Stimulated activated naive CD8-positive, alpha-beta T cell treated with anti-CD3 and anti-CD28 coated beads, Interleukin-15, Interleukin-2, amounts not matched to agents 100 U/mL and 50 U/mL, for 24 hours (primary cell): ENCODE results near the gene CYP2W1.

Experiments used
- ATAC-seq: fragments of 150-1000 bp; cut with Tn5 transposase; one replicate; pipeline ENCODE4 v1.10.0; 2021
- DNase-seq: peaks from one replicate; pipeline ENCODE4 v3.0.0; 2021

Gene CYP2W1

GRCh38 chr7:966291-967069, 16.5 kb upstream of the CYP2W1 start:
- no peak for DNase-seq
- no peak for ATAC-seq

GRCh38 chr7:967361-968082, 15.5 kb upstream of the CYP2W1 start:
- no peak for ATAC-seq
- DNase-seq, result no peak

DNA sequence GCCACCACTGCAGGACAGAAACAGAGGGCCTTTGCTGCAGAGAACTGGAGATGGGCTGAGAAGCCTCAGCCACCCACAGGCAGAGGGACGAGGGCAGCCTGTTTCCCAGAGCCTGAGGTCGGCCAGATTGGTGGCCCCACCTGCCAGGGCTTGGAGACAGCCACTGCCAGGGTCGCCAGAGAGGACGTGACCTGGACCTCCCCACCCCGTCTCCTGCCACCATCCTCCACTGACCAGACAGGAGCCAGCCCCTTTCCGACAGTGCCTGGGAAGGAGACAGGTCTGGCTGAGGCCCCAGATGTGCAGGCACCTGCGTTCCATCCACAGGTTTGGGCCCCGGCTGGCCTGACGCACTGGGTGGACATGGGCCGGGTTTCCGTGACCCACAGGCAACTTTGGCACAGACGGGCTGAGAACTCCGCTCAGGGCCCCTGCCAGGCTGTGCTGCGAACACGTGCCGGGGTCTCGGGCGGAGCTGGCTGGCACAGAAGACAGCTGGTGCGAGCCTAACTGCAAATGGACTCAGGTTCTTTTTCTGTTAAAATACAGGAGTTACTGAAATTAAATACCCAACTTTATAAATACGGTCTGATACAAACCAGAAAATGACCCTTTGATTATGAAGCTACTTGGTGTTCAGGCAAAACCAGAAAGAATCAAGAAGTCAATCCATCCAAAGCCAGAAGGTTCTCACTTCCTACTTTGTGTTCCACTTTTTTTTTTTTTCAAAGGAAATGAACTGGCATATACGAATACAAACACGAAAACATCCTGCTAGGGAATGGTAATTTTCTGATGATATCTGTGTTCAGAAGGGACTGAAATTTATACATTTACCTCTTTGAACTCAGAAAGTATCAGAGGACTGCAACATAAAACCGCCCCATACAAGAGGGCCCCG, 14.5 kb upstream of the CYP2W1 start:
- ATAC-seq, result no peak
- DNase-seq, result no peak

DNA sequence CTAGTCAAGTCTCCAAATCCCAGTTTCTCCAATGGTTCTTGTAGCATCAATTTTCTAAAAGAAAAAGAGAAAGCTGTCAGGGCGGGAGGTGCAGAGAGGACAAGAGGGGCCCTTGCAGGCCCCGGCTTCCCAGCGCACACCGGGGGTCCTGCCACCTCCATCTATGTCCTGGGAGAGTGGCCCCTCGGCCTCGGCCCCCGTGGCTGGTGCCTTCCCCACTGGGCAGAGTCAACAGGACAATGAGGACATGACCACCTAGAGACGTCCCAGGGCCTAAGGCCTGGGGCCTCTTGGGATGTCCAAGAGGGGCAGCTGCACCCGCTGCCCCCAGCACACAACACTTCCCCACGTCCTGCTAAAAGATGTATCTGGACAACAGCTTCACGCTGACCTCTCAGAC, 13.6 kb upstream of the CYP2W1 start:
- ATAC-seq (no peak), DNase-seq (no peak)

DNA sequence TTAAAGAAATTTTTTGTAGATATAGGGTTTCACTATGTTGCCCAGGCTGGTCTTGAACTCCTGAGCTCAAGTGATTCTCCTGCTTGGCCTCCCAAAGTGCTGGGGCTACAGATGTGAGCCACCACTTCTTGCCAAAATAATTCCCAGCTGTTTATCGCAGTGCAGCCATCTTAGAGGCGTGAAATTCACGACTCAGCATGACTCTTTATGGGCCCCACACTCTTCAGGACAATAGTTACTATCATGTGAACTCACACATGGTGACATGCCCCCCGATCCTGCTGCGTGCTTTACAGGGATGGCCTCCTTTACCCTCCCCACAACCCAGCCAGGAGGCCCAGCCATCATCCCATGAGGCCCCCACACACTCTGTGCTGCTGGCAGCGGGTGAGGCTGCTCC, 12.2 kb upstream of the CYP2W1 start:
- DNase-seq (no peak), ATAC-seq (no peak)

GRCh38 chr7:972110-972509, 10.9 kb upstream of the CYP2W1 start:
- DNase-seq (no peak), ATAC-seq (no peak)

- DNase-seq, result no peak
Measured at GRCh38 chr7:972676-973309, 10.2 kb upstream of the CYP2W1 start.

GRCh38 chr7:973312-973711, 9.7 kb upstream of the CYP2W1 start:
- ATAC-seq (no peak), DNase-seq (no peak)

More at GRCh38 chr7:972676-973309, 10.2 kb upstream of the CYP2W1 start:
- no peak for ATAC-seq

GRCh38 chr7:974172-974571, 8.8 kb upstream of the CYP2W1 start:
- DNase-seq, result no peak
- no peak for ATAC-seq

GRCh38 chr7:974820-975681, 7.9 kb upstream of the CYP2W1 start, which contains the start of gene COX19:
COX19 (minus strand) TSS chr7:975549; CDS start chr7:975509, 40 bp downstream.
- peak; percentile 96 for ATAC-seq
- peak; percentile 94 for DNase-seq

DNA sequence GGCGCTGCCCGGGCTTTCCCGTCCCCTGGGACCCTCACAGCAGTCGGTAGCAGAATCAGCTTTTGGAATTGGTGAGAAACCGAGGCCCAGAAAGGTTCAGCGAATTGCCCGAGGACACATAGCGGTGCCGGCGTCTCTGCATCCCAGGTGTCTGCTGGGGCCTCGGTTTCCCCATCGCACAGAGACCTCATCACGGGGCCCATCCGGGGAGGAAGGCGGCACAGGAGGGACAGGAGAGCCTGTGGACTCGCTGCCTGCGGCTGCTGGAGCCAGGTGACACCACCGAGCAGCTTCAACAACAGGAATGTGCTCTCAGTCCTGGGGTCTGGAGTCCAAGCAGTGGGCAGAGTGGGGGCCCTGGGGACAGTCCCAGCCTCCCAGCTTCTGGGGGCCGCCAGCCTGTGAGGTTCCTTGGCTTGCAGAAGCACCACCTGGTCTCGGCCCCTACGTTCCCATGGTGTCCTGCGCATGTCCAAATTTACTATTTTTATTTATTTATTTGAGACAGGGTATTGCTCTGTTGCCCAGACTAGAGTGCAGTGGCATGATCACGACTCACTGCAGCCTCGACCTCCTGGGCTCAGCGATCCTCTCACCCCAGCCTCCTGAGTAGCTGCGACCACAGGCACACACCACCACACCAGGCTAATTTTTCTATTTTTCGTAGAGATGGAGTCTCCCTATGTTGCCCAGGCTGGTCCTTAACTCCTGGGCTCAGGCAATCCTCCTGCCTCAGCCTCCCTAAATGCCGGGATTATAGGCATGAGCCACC, 7.1 kb upstream of the CYP2W1 start:
- DNase-seq (no peak), ATAC-seq (no peak)

DNA sequence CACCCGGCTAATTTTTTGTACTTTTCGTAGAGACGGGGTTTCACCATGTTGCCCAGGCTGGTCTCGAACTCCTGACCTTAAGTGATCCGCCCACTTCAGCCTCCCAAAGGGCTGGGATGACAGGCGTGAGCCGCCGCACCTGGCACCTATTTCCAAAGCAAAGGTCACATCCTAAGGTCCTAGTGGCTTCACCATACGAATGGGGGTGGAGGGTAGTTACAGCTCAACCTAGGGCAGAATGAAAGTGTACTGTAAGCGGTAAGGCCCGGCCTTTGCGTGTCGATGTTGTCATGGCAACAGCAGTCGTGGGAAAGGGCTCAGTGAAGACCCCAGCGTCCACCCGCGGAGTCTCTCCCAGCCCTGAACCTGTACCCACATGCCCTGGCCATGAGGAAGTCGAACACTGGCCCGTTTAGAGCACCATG, 6.1 kb upstream of the CYP2W1 start:
- DNase-seq (no peak), ATAC-seq (no peak)

GRCh38 chr7:977326-978048, 5.5 kb upstream of the CYP2W1 start:
- ATAC-seq, result no peak
- no peak for DNase-seq

- DNase-seq, result no peak
Measured at GRCh38 chr7:978049-978346, 5.0 kb upstream of the CYP2W1 start.

DNA sequence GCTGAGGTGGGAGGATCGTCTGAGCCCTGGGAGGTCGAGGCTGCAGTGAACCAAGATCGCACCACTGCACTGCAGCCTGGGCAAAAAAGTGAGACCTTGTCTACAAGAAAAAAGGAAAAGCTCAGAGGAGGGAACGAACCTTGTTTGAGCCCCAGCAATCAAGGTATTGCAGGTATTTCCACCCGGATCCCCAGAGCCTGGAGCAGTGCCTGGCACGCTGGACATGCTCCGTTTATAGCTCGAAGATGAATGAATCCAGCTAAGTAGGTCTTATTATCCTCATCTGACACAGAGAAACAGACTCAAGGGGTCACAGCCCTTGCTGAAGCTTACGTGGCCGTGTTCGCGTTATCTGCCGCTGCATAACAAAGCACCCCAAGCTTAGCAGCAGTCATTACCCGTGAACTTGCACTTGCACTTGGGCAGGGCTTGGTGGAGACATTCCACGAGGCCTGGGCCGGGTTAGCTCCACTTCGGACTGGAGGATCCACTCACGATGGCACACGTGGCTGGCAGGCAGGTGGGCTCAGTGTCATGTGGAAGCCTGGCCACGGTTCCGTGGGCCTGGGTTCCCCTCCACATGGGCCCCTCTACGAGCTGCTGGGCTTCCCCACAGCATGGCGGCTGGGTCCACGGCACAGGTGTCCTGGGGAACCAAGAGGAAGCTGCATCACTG, 4.4 kb upstream of the CYP2W1 start:
- no peak for DNase-seq
- no peak for ATAC-seq

More at GRCh38 chr7:978049-978346, 5.0 kb upstream of the CYP2W1 start:
- no peak for ATAC-seq

- no peak for DNase-seq
- ATAC-seq, result no peak
Measured at GRCh38 chr7:979151-979550, 3.8 kb upstream of the CYP2W1 start.

- no peak for ATAC-seq
- DNase-seq, result no peak
Measured at GRCh38 chr7:979886-980571, 3.0 kb upstream of the CYP2W1 start.

GRCh38 chr7:981793-982510, 1.0 kb upstream of the CYP2W1 start:
- DNase-seq, result no peak
- no peak for ATAC-seq
